Smooth muscle cell of trachea (primary cell): ENCODE data around the gene DIO1. TPM values are rescaled to one million over a fixed set of nuclear protein-coding genes. Genes with fewer than 3 reads are reported as not detected.

Experiments used
- total RNA-seq: library from RNA; depleted of rRNA; stranded (reverse); fragments of >200 nt; gene quantifications from 2 replicates; pipeline ENCODE4 v1.2.1, GENCODE V29; 2014

DIO1 gene
- total RNA-seq: under 0.01 TPM in 1 of 2 replicates, not detected in the other

DNA sequence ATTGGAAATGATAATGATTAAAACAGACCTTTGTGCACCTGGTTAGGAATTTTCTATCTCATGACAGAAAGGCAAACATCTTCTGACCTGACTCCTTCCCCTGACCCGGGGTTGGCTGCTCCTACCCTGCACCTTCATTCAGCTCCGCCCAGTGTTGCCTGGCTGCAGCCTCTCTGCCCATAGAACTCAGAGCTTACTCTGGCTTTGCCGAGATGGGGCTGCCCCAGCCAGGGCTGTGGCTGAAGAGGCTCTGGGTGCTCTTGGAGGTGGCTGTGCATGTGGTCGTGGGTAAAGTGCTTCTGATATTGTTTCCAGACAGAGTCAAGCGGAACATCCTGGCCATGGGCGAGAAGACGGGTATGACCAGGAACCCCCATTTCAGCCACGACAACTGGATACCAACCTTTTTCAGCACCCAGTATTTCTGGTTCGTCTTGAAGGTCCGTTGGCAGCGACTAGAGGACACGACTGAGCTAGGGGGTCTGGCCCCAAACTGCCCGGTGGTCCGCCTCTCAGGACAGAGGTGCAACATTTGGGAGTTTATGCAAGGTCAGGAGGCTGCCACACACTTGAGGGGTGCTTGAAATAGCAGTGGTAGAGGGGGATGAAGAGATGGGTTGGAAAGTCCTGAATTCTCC is at the start of gene DIO1:
DIO1 (plus strand) TSS at position 189 of the 638 bp plus-strand sequence; CDS start at position 213, 24 bp downstream.

DNA sequence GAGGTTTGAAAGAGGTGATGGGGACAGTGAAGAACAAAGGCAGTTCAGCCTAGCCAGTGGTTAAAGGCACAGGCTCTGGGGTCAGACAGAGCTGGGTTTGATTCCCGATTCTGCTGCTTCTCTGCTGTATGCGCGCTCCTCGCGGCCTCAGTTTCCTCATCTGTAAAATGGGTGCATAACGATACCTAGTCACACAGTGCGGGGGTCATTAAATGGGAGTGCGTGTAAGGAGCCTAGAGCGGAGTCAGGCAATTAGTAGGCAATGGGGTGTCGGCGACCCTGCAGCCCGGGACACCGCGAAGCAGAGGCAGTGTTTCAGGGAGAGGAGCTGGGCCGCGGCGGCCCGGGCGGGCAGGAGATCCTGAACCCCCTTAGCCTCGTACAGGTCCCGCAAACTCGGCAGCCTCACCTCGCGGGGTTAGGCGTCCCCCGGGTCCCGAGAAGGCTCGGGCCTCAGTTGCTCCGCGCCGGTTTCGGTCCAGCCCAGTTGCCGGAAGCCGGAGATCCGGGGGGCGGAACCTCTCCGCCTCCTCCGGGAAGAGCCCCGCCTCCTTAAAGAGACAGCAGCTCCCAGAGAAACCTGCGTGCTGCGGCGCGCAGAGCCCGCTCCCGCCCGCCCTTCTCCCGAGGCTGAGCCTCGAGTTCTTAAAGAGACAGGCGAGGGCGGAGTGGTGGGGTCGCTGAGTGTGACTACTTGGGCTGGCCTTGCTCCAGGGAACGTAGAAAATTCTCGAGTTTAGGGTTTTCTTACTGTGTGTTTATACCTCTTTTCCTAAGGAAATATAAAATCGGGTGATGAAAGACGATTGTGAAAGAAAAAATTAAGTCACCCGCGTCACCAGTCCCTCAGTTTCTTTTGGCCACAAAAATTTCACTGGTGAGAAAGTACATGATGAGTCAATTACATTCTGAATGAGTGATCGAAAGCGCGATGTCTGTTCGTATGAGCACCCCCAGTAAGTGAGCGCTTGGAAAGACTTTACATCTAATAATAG is 4.4 kb upstream of the DIO1 start, which contains the start of gene YIPF1:
YIPF1 (minus strand) TSS at position 494 of the 995 bp plus-strand sequence. CDS start 860 bp downstream, outside the sequence.

DNA sequence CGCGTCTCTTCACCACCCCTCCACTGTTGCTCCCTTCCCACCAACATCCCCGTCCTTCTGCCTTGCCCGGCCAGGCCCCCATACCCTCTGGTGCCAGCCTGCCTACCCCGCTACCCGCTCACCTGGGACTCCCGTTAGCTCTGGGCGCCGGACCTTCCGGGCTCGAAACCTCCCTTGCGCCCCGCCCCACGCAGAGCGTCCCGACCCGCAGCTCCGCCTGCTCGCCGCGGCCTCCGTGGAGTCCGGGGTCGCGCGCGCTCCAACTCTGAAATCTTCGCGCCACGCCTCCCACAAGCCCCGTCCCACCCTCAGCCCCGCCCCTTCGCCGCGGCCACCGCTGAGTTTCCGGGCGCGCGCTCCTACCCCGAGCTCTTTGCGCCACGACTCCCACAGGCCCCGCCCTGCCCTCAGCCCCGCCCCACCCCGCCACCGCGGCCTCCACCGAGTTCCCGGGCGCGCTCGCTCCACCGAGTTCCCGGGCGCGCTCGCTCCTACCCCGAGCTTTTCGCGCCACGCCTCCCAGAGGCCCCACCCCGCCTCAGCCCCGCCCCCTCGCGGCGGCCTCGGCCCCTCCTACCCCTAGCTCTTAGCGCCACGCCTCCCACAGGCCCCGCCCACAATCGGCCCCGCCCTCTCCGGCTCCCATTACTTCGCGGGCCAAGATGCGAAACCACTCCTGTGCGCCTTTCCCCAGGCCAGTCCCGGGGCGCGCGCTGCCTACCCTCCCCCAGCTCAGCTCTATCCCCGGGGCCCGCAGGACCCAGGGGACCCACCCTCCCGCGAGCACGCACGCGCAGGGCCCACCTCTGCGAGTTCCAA is 51.7 kb downstream of the DIO1 start, which contains the start of gene IFT25:
IFT25 (minus strand) TSS at position 267 of the 819 bp plus-strand sequence. CDS start 5,617 bp downstream, outside the sequence.

DNA sequence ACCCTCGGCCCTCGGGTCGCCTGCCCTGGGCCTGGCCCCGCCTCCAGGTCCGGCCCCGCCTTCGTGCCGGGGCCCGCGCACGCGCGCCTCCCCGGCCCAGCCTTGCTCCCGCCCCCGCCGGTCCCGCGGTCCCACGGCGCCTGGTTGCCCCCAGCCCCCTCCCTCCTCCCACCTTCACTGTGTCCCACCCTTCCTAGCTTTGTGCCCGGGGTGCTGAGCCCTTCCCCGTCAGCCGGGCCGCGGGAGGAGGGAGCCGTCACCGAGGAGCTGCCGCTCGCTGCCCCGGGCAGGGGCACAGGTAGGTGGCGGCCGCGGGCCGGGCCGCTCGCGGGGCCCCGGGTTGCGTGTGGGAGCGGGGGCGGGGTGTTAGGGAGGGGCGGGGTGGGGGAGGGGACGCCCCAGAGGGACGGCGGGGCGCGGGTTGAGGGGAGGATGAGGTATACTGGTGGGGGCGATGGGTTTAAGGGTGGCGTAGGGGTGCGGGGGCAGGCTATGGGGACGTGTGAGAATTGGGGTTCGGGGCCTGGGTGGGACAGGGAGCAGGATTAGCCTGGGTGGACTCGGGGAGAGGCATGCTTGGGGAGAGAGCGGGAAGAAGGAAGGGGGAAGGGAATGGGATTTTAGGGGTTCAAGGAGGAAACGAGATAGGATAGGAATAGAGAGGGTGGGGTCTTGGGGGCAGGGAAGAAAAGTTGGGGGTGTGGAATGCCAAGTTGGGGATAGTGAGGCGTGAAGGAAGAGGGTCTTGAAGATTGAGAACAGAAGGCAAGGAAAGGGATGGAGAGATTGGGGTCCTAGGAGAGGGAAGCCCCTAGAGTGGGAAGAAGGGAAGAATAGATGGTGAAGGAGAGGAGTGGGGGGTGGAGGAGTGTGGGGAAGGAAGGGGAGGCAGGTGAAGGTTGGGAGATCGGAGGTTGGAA is 52.5 kb downstream of the DIO1 start, which contains the start of gene LRRC42:
LRRC42 (plus strand) TSS at position 99 of the 920 bp plus-strand sequence. CDS start 5,650 bp downstream, outside the sequence.

Other genes starting within 250 kb of the DIO1 start
- 0.58 and 1.7 TPM in 2 replicates for gene GLIS1, start 155.0 kb upstream of the DIO1 start, total RNA-seq
- gene NDC1, start 55.9 kb upstream of the DIO1 start, total RNA-seq: 8.6 and 24.4 TPM in 2 replicates
- gene YIPF1, start 4.4 kb upstream of the DIO1 start, total RNA-seq: 22.5 and 25.8 TPM in 2 replicates
- gene IFT25, start 51.5 kb downstream of the DIO1 start, total RNA-seq: 12.1 and 40.3 TPM in 2 replicates
- 34.4 and 35.3 TPM in 2 replicates for gene LRRC42, start 52.2 kb downstream of the DIO1 start, total RNA-seq
- not detected in 2 replicates for gene LDLRAD1, start 124.0 kb downstream of the DIO1 start, total RNA-seq
- gene TMEM59, start 159.0 kb downstream of the DIO1 start, total RNA-seq: 297 and 392 TPM in 2 replicates
- gene TCEANC2, start 159.4 kb downstream of the DIO1 start, total RNA-seq: 4.5 and 5.8 TPM in 2 replicates